ENCODE results near the gene SMS.
"Not testable (repeated sequence)": the region's sequence is repeated elsewhere in the genome, so short reads cannot be mapped to it uniquely, and the experiment has no call there.

The SMS gene

GRCh38 chrX:21952624-21953023 lies 12.1 kb downstream of the SMS start:
- no peak for DNase-seq

GRCh38 chrX:21953195-21953830 lies 12.8 kb downstream of the SMS start:
- DNase-seq, result not testable (repeated sequence)

- DNase-seq, result no peak
Measured at GRCh38 chrX:21955403-21956189, 15.1 kb downstream of the SMS start.

GRCh38 chrX:21956783-21957182 lies 16.3 kb downstream of the SMS start:
- no peak for DNase-seq

- DNase-seq, result no peak
Measured at GRCh38 chrX:21958187-21958586, 17.7 kb downstream of the SMS start.

- DNase-seq, result no peak
Measured at GRCh38 chrX:21958916-21959315, 18.4 kb downstream of the SMS start.

GRCh38 chrX:21959362-21960051 lies 19.0 kb downstream of the SMS start:
- DNase-seq, result no peak

- no peak for DNase-seq
Measured at GRCh38 chrX:21960569-21961541, 20.3 kb downstream of the SMS start.

GRCh38 chrX:21962361-21962760 lies 21.9 kb downstream of the SMS start:
- DNase-seq, result no peak

- no peak for DNase-seq
Measured at GRCh38 chrX:21963269-21963668, 22.8 kb downstream of the SMS start.

- DNase-seq, result no peak
Measured at GRCh38 chrX:21963731-21964405, 23.4 kb downstream of the SMS start.

GRCh38 chrX:21966866-21967265 lies 26.4 kb downstream of the SMS start:
- DNase-seq, result no peak

- DNase-seq, result no peak
Measured at GRCh38 chrX:21968333-21968732, 27.8 kb downstream of the SMS start.

- no peak for DNase-seq
Measured at GRCh38 chrX:21970326-21970725, 29.8 kb downstream of the SMS start.

GRCh38 chrX:21972046-21972445 lies 31.5 kb downstream of the SMS start:
- DNase-seq, result no peak

GRCh38 chrX:21972721-21973120 lies 32.2 kb downstream of the SMS start:
- DNase-seq, result no peak

GRCh38 chrX:21973321-21974010 lies 33.0 kb downstream of the SMS start:
- DNase-seq, result no peak

GRCh38 chrX:21974011-21974385 lies 33.5 kb downstream of the SMS start:
- DNase-seq, result no peak

- no peak for DNase-seq
Measured at GRCh38 chrX:21975242-21975641, 34.7 kb downstream of the SMS start.

- peak; percentile 44 for DNase-seq
Measured at GRCh38 chrX:21975812-21976211, 35.3 kb downstream of the SMS start.

- DNase-seq, result no peak
Measured at GRCh38 chrX:21978346-21978745, 37.8 kb downstream of the SMS start.

GRCh38 chrX:21982311-21982710 lies 41.8 kb downstream of the SMS start:
- no peak for DNase-seq

Data from eye (tissue), 1 donor.